Activated B cell treated with CpG ODN at 0.5 μM for 24 hours (primary cell): ENCODE data around the gene HOXA5. TPM values are rescaled to one million over a fixed set of nuclear protein-coding genes. Genes with fewer than 3 reads are reported as not detected.

ENCODE experiments used
- ATAC-seq: fragments of 200-7000 bp; cut with Tn5 transposase; one replicate; pipeline ENCODE4 v1.10.0; 2021; ENCODE audit warnings: low read depth, mild to moderate bottlenecking, moderate library complexity
- CTCF ChIA-PET: fragments of 350-600 bp; sonication (Branson Sonifier 250); formaldehyde crosslinking; loops from one replicate; lab custom pipeline; 2021; ENCODE audit warnings: antibody characterized with exemption; lab: Charles Lee
- POLR2A ChIA-PET: fragments of 350-600 bp; sonication (Branson Sonifier 250); formaldehyde crosslinking; loops from one replicate; lab custom pipeline; 2021; ENCODE audit warnings: antibody characterized with exemption; lab: Charles Lee
- DNase-seq: peaks from one replicate; pipeline ENCODE4 v3.0.0; 2022
- H3K27ac Mint-ChIP-seq: one replicate; pipeline ENCODE4 v1.8.0; 2020; ENCODE audit warnings: mixed read lengths
- H3K27me3 Mint-ChIP-seq: one replicate; pipeline ENCODE4 v1.8.0; 2021; ENCODE audit warnings: mixed read lengths
- H3K36me3 Mint-ChIP-seq: one replicate; pipeline ENCODE4 v1.8.0; 2021; ENCODE audit warnings: low read depth, mixed read lengths
- H3K4me1 Mint-ChIP-seq: one replicate; pipeline ENCODE4 v1.8.0; 2021; ENCODE audit warnings: mixed read lengths
- H3K4me3 Mint-ChIP-seq: one replicate; pipeline ENCODE4 v1.8.0; 2020; ENCODE audit warnings: mild to moderate bottlenecking, mixed read lengths
- H3K9me3 Mint-ChIP-seq: one replicate; pipeline ENCODE4 v1.8.0; 2020; ENCODE audit warnings: mixed read lengths
- CTCF ChIP-seq: fragments of 200-600 bp; IDR thresholded peaks from one replicate; pipeline ENCODE4 v1.8.0; 2022; ENCODE audit warnings: antibody characterized with exemption, mild to moderate bottlenecking
- intact Hi-C: fragments of 100-400 bp; cut with micrococcal nuclease; formaldehyde crosslinking; loops from one replicate; pipeline ENCODE4 v1.15.1; 2024
- total RNA-seq: library from RNA; stranded (reverse); gene quantifications from 2 replicates; pipeline ENCODE4 v1.2.3, GENCODE V29; 2022

HOXA5 gene
- total RNA-seq, 1 donor from 2014 or later: not detected

DNA sequence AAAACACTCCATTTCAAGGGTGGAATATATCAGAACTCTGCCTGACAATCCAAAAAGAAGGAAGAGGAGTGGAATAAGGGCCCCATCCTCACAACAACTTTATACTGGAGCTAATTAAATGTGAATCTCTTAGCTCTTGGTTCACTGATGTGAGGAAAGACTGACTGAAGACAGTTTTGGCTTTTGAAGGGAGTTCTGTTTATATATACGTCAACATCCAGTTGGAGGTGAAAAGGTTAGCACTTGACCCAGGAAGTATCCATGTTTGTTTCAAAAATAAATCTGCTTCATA is 50.7 kb downstream of the HOXA5 start:
- no peak overlapping the region for H3K27ac Mint-ChIP-seq
- no peak for DNase-seq
- ChIA-PET CTCF (interaction anchor here (1.6 to 1.9 kb wide), 2 partner anchors 58 to 68 kb away, joined by 3 to 4 read pairs; no protein-coding TSS in a partner anchor), POLR2A (no interaction called here)
- no peak overlapping the region for H3K4me3 Mint-ChIP-seq
- ATAC-seq: no peak
- H3K27me3 Mint-ChIP-seq: peaks cover 59% of the 10 kb centered on the region
- no peak for TF ChIP-seq CTCF
- no peaks in the 10 kb centered on the region for H3K9me3 Mint-ChIP-seq
- intact Hi-C loops: no loop called here
- peaks cover 27% of the 10 kb centered on the region for H3K4me1 Mint-ChIP-seq
- peaks cover 5% of the 10 kb centered on the region for H3K36me3 Mint-ChIP-seq

GRCh38 chr7:27091941-27092818 is 51.3 kb downstream of the HOXA5 start:
- peaks cover 26% of the 10 kb centered on the region for H3K4me1 Mint-ChIP-seq

GRCh38 chr7:27091105-27091504 is 52.4 kb downstream of the HOXA5 start:
- ChIA-PET POLR2A (interaction anchor here (0.6 to 1.3 kb wide), 2 partner anchors 22 to 41 kb away, joined by 3 to 9 read pairs; no protein-coding TSS in a partner anchor), CTCF (interaction anchor here (1.6 kb wide), 1 partner anchor 59 kb away, joined by 5 read pairs; no protein-coding TSS in a partner anchor)
- no peak overlapping the region for H3K27ac Mint-ChIP-seq
- DNase-seq (no peak), ATAC-seq (no peak)
- peaks cover 3% of the 10 kb centered on the region for H3K36me3 Mint-ChIP-seq
- peaks cover 61% of the 10 kb centered on the region for H3K27me3 Mint-ChIP-seq
- no peaks in the 10 kb centered on the region for H3K9me3 Mint-ChIP-seq
- intact Hi-C loops: no loop called here
- H3K4me1 Mint-ChIP-seq: peaks cover 23% of the 10 kb centered on the region
- no peak overlapping the region for H3K4me3 Mint-ChIP-seq
- no peak for TF ChIP-seq CTCF

More at GRCh38 chr7:27091941-27092818, 51.3 kb downstream of the HOXA5 start:
- intact Hi-C loops: no loop called here
- Mint-ChIP-seq H3K27me3 (peaks cover 59% of the 10 kb centered on the region), H3K4me3 (no peak overlapping the region), H3K9me3 (no peaks in the 10 kb centered on the region), H3K36me3 (peaks cover 5% of the 10 kb centered on the region), H3K27ac (no peak overlapping the region)
- ChIA-PET CTCF (interaction anchor here (1.6 to 1.9 kb wide), 2 partner anchors 59 to 69 kb away, joined by 3 to 4 read pairs; no protein-coding TSS in a partner anchor), POLR2A (no interaction called here)
- ATAC-seq (no peak), DNase-seq (no peak)
- TF ChIP-seq CTCF: no peak

Other genes starting within 250 kb of the HOXA5 start
- gene HOXA1, start 47.7 kb downstream of the HOXA5 start, total RNA-seq: 0.55 and 0.61 TPM in 2 replicates
- gene HOXA2, start 41.0 kb downstream of the HOXA5 start, total RNA-seq: not detected in 2 replicates
- 0.17 and 0.40 TPM in 2 replicates for gene HOXA4, start 12.9 kb downstream of the HOXA5 start, total RNA-seq
- gene HOXA6, start 4.1 kb upstream of the HOXA5 start, total RNA-seq: not detected in 2 replicates
- not detected in 2 replicates for gene HOXA3, start 8.9 kb upstream of the HOXA5 start, total RNA-seq
- gene HOXA7, start 13.0 kb upstream of the HOXA5 start, total RNA-seq: not detected in 2 replicates
- not detected in 2 replicates for gene HOXA9, start 21.9 kb upstream of the HOXA5 start, total RNA-seq
- 0.24 TPM in 1 of 2 replicates, not detected in the other for gene HOXA10, start 30.6 kb upstream of the HOXA5 start, total RNA-seq
- not detected in 2 replicates for gene HOXA11, start 41.6 kb upstream of the HOXA5 start, total RNA-seq
- gene HOXA13, start 56.4 kb upstream of the HOXA5 start, total RNA-seq: not detected in 2 replicates
- gene EVX1, start 99.1 kb upstream of the HOXA5 start, total RNA-seq: not detected in 2 replicates